ENCODE measurements around the gene POMT2. TPM values are rescaled to one million over a fixed set of nuclear protein-coding genes. Genes with fewer than 3 reads are reported as not detected.

Gene POMT2
- total RNA-seq, 2 donors from 2014 or later, result 8.4 to 101 TPM

GRCh38 chr14:77231721-77232120, 89.0 kb downstream of the POMT2 start:
- Histone ChIP-seq H3K4me3 (no peak overlapping the region), H3K36me3 (no peaks in the 10 kb centered on the region), H3K4me1 (replicated peaks) (no peaks in the 10 kb centered on the region), H3K27ac (no peak overlapping the region), H3K27me3 (replicated peaks; ENCODE audit: insufficient read depth) (no peaks in the 10 kb centered on the region), H3K9me3 (no peaks in the 10 kb centered on the region)
- TF ChIP-seq POLR2A (IDR thresholded peaks at IDR 0.05), result no peak
- TF ChIP-seq POLR2AphosphoS5 (IDR thresholded peaks at IDR 0.05), result no peak
- TF ChIP-seq CTCF (IDR thresholded peaks at IDR 0.05), result no peak
- intact Hi-C loops (cut with DNase I), result no loop called here
- DNase-seq (ENCODE audit: low spot score), result no peak
- WGBS, result 56% methylated on average over 3 of the region's 3 CpGs

GRCh38 chr14:77230914-77231313, 89.8 kb downstream of the POMT2 start:
- H3K27me3 ChIP-seq (replicated peaks; ENCODE audit: insufficient read depth), result no peaks in the 10 kb centered on the region
- no peaks in the 10 kb centered on the region for H3K36me3 ChIP-seq
- DNase-seq (ENCODE audit: low spot score), result no peak
- TF ChIP-seq CTCF (IDR thresholded peaks at IDR 0.05), result no peak
- TF ChIP-seq POLR2A (IDR thresholded peaks at IDR 0.05), result no peak
- no peak for TF ChIP-seq POLR2AphosphoS5 (IDR thresholded peaks at IDR 0.05)
- no peak overlapping the region for H3K27ac ChIP-seq
- no peak overlapping the region for H3K4me3 ChIP-seq
- intact Hi-C loops (cut with DNase I), result no loop called here
- 96% methylated on average over 2 of the region's 2 CpGs for WGBS
- H3K9me3 ChIP-seq, result no peaks in the 10 kb centered on the region
- H3K4me1 ChIP-seq (replicated peaks), result no peaks in the 10 kb centered on the region

GRCh38 chr14:77228056-77228455, 92.6 kb downstream of the POMT2 start:
- TF ChIP-seq POLR2AphosphoS5 (IDR thresholded peaks at IDR 0.05), result no peak
- no peak for TF ChIP-seq POLR2A (IDR thresholded peaks at IDR 0.05)
- no peak for TF ChIP-seq CTCF (IDR thresholded peaks at IDR 0.05)
- DNase-seq (ENCODE audit: low spot score), result no peak
- H3K4me3 ChIP-seq, result no peak overlapping the region
- 69% methylated on average over 6 of the region's 6 CpGs for WGBS
- no peaks in the 10 kb centered on the region for H3K27me3 ChIP-seq (replicated peaks; ENCODE audit: insufficient read depth)
- H3K4me1 ChIP-seq (replicated peaks), result no peaks in the 10 kb centered on the region
- no peak overlapping the region for H3K27ac ChIP-seq
- no peaks in the 10 kb centered on the region for H3K36me3 ChIP-seq
- H3K9me3 ChIP-seq, result no peaks in the 10 kb centered on the region
- intact Hi-C loops (cut with DNase I), result no loop called here

- DNase-seq (ENCODE audit: low spot score), result no peak
- Histone ChIP-seq H3K27me3 (replicated peaks; ENCODE audit: insufficient read depth) (no peaks in the 10 kb centered on the region), H3K9me3 (no peaks in the 10 kb centered on the region), H3K36me3 (no peaks in the 10 kb centered on the region), H3K27ac (no peak overlapping the region), H3K4me1 (replicated peaks) (no peaks in the 10 kb centered on the region), H3K4me3 (no peak overlapping the region)
- WGBS, result 63% methylated on average over 13 of the region's 14 CpGs
- intact Hi-C loops (cut with DNase I), result no loop called here
- no peak for TF ChIP-seq POLR2AphosphoS5 (IDR thresholded peaks at IDR 0.05)
- no peak for TF ChIP-seq CTCF (IDR thresholded peaks at IDR 0.05)
- TF ChIP-seq POLR2A (IDR thresholded peaks at IDR 0.05), result no peak
Observed at GRCh38 chr14:77225892-77226557, 94.7 kb downstream of the POMT2 start.

GRCh38 chr14:77225254-77225653, 95.4 kb downstream of the POMT2 start:
- Histone ChIP-seq H3K4me3 (no peak overlapping the region), H3K4me1 (replicated peaks) (no peaks in the 10 kb centered on the region), H3K36me3 (no peaks in the 10 kb centered on the region), H3K27ac (no peak overlapping the region), H3K27me3 (replicated peaks; ENCODE audit: insufficient read depth) (no peaks in the 10 kb centered on the region), H3K9me3 (no peaks in the 10 kb centered on the region)
- no peak for DNase-seq (ENCODE audit: low spot score)
- TF ChIP-seq POLR2A (IDR thresholded peaks at IDR 0.05) (no peak), POLR2AphosphoS5 (IDR thresholded peaks at IDR 0.05) (no peak)
- 59% methylated on average over 12 of the region's 12 CpGs for WGBS
- intact Hi-C loops (cut with DNase I), result no loop called here

MicroRNAs encoded within 50 kb of the gene (microRNA counts, 767-probe panel; counts per million panel counts)
- microRNA hsa-miR-1260a, result 3,556 to 4,246 counts per million in 2 donors

Small RNA genes within 50 kb of the gene (microRNA-seq; reads per million reads assigned to microRNA genes)
- 1.3 reads per million, percentile 14 among the genes with 10 or more reads in this experiment for gene MIR1260A

Small RNA genes within 50 kb of the gene (small RNA-seq; reads per million reads assigned to genes)
- gene MIR1260A, result 0 reads per million in 2 donors

Other genes with a start within 250 kb of the POMT2 start
- gene CIPC, start 222.6 kb downstream of the POMT2 start, total RNA-seq, result 10 to 100 TPM; 45.1 to 63.3 TPM
- under 1 TPM in 1 of 2 donors, not detected in 1; 0.11 TPM for gene ZDHHC22, start 179.1 kb downstream of the POMT2 start, total RNA-seq
- gene TMEM63C, start 139.1 kb downstream of the POMT2 start, total RNA-seq, result 1 to 10 TPM; 2.0 to 7.8 TPM
- under 1 TPM in 1 of 2 donors, not detected in 1; 0.91 TPM for gene NGB, start 49.7 kb downstream of the POMT2 start, total RNA-seq
- 10 to 100 TPM; 50.1 to 78.1 TPM for gene GSTZ1, start 153 bp upstream of the POMT2 start, total RNA-seq
- gene TMED8, start 56.2 kb upstream of the POMT2 start, total RNA-seq, result 10 to 100 TPM; 14.7 to 35.2 TPM
- 1 to 10 TPM in 1 of 2 donors, under 1 TPM in 1; 0.96 to 2.9 TPM for gene SAMD15, start 56.5 kb upstream of the POMT2 start, total RNA-seq
- 1 to 10 TPM in 1 of 2 donors, not detected in 1; 3.5 TPM for gene NOXRED1, start 102.6 kb upstream of the POMT2 start, total RNA-seq
- 10 to 100 TPM; 19.6 to 45.4 TPM for gene VIPAS39, start 136.7 kb upstream of the POMT2 start, total RNA-seq
- 100 to 1,000 TPM; 144 to 267 TPM for gene AHSA1, start 137.2 kb upstream of the POMT2 start, total RNA-seq
- 10 to 100 TPM in 1 of 2 donors, under 1 TPM in 1; 0.59 to 26.6 TPM for gene ISM2, start 177.9 kb upstream of the POMT2 start, total RNA-seq